NOMO-1 treated with dmso at 0.1 percent for 144 hours (cell line): ENCODE results near the gene PLXND1.
"Not testable (repeated sequence)": the region's sequence is repeated elsewhere in the genome, so short reads cannot be mapped to it uniquely, and the experiment has no call there.

Experiments used
- DNase-seq: peaks from one replicate; lab custom pipeline; 2025; ENCODE audit not compliant: unreplicated experiment; lab: John Stamatoyannopoulos, UW

The PLXND1 gene, protein sequence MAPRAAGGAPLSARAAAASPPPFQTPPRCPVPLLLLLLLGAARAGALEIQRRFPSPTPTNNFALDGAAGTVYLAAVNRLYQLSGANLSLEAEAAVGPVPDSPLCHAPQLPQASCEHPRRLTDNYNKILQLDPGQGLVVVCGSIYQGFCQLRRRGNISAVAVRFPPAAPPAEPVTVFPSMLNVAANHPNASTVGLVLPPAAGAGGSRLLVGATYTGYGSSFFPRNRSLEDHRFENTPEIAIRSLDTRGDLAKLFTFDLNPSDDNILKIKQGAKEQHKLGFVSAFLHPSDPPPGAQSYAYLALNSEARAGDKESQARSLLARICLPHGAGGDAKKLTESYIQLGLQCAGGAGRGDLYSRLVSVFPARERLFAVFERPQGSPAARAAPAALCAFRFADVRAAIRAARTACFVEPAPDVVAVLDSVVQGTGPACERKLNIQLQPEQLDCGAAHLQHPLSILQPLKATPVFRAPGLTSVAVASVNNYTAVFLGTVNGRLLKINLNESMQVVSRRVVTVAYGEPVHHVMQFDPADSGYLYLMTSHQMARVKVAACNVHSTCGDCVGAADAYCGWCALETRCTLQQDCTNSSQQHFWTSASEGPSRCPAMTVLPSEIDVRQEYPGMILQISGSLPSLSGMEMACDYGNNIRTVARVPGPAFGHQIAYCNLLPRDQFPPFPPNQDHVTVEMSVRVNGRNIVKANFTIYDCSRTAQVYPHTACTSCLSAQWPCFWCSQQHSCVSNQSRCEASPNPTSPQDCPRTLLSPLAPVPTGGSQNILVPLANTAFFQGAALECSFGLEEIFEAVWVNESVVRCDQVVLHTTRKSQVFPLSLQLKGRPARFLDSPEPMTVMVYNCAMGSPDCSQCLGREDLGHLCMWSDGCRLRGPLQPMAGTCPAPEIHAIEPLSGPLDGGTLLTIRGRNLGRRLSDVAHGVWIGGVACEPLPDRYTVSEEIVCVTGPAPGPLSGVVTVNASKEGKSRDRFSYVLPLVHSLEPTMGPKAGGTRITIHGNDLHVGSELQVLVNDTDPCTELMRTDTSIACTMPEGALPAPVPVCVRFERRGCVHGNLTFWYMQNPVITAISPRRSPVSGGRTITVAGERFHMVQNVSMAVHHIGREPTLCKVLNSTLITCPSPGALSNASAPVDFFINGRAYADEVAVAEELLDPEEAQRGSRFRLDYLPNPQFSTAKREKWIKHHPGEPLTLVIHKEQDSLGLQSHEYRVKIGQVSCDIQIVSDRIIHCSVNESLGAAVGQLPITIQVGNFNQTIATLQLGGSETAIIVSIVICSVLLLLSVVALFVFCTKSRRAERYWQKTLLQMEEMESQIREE (N-terminal part only)

GRCh38 chr3:129606636-129607390 lies at the start of gene PLXND1:
TSS of gene PLXND1 (minus strand) at chr3:129606676. CDS start at chr3:129606639, 37 bp downstream.
- DNase-seq = peak; percentile 84

DNA sequence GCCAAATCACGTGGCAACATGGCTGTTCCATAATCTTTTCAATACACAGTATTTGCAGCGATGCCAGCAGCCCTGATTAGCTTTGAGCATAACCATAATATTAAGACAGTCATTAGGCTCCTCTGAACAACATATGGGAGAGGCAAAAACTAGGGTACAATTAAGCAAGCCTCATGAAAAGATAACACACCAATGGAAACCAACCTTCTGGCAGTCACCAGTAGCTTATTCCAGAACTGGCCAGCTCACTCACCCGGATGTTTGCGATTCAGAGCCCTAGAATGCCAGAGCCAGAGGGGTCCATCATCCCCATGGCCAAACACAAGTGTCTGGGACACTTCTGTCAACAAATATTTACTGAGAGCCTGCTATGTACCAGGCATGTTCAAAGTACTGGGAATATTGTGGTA lies 48.8 kb upstream of the PLXND1 start:
- DNase-seq = no peak

- no peak for DNase-seq
Measured at GRCh38 chr3:129654131-129654530, 47.7 kb upstream of the PLXND1 start.

- DNase-seq = no peak
Measured at GRCh38 chr3:129653019-129653418, 46.5 kb upstream of the PLXND1 start.

DNA sequence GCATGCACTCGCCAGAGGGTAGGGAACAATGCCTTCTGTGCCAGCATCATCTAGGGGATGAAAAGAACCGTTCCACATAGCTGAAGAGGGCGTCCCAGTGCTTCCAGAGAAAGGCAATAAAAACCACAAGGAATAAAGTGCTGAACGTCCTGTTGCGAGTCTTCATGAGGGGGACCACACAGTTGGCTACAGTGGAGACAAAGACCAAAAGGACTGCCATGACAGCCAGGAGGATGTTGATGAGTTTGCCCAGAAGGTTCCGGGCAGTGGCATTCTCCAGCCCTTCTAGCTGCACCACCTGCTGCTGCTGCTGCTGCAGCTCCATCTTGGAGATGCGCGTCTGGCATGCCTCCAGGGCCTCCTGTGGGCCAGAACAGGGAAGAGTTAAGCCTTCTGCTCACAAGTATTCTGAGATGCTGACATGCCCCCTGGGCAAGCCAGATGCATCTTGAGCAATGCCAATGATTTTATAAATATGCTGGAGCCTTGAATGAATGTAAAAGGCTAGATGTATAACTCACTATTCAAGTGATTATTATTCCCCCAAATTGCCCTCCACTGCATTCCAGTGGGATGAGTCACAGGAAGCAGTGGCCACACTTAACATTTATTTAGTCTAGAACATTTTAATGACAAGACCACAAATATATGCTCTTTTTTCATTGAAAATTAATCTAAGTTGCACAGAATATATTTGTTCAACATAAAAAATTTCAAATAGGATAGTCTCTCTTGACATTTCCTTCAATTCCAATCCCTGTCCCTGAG lies 45.1 kb upstream of the PLXND1 start:
- DNase-seq = no peak

DNA sequence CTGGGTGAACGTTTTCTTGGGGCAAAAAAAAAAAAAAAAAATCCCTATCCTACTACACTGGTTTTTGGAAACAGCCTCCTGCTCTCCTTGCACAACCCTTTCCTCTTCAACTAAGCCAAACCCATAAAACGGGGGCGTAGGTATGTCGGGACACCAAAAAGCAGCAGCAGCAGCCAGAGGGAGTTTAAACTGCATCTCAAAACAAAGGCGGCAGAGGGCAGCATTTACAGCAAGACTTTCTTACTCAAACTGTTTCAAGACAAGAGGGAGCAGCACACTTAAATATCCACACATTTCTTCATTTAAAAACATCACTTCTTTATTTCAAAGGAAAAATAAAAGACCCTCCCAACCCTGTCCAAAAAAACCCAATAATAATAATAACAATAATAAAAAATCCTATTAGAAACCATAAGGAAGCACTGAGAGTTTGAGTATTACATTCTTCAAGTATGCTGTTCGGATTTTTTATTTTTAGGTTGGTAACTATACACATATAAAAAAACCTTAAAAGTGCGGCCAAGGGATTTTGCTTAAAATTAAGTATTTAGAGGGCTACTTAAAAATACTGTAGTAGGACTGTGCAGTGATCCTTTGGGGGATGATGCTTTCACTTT lies 43.9 kb upstream of the PLXND1 start:
- DNase-seq = peak; percentile 23

DNA sequence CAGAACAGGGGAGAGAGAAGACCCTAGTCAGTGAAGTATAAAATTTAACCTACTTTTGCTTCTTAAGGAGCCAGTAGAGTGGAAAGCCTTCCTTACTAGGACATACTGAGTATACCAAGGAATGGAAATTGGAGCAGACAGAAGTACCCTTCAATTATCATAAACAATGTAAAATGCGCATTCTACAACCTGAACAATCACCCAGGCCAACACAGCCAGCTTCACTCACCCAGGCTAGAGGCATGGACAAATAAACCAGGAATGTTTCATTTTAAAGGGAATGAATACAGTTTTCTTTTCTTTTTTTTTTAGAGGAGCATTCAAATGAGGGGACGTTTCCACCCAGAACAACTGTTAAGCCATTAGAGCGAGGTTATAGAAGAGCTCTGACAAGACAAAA lies 41.9 kb upstream of the PLXND1 start:
- DNase-seq = no peak

DNA sequence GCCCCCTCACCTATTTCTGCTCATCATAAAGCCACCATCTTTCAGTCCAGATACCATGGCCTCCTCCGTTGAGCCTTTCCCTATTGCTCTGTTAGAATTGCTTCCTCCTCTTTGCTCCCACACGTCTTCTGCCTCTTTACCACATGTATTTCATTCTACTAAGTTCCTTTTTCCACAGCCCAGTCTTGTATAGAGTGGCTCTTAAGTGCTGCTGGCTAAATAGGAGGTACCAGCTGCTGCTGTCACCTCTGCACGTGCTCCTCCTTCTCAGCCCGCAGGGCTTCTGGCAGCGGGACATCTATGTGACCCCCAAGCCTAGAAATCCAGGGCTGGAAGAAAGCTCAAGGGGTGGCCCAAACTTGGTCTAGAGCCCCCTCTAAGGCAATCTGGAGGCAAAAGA lies 38.8 kb upstream of the PLXND1 start:
- DNase-seq = peak; percentile 80

GRCh38 chr3:129644836-129645235 lies 38.4 kb upstream of the PLXND1 start:
- DNase-seq = no peak

- DNase-seq = not testable (repeated sequence)
Measured at GRCh38 chr3:129641567-129642260, 35.2 kb upstream of the PLXND1 start.

GRCh38 chr3:129640985-129641384 lies 34.5 kb upstream of the PLXND1 start:
- DNase-seq = not testable (repeated sequence)

- DNase-seq = no peak
Measured at GRCh38 chr3:129638481-129638880, 32.0 kb upstream of the PLXND1 start.

DNA sequence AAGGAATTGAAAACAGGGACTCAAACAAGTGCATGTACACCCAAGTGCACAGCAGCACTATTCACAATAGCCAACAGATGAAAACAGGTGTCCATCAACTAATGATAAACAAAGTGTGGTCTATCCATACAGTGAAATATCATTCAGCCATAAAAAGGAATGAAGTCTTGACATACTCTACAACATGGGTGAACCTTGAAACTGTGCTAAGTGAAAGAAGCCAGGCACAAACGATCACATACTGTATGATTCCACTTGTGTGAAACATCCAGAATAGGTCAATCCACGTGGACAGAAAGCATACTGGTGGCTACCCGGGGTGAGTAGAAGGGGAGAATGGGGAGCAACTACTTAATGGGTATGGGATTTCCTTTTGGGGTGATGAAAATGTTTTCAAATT lies 29.6 kb upstream of the PLXND1 start:
- no peak for DNase-seq

GRCh38 chr3:129635656-129636055 lies 29.2 kb upstream of the PLXND1 start:
- no peak for DNase-seq

DNA sequence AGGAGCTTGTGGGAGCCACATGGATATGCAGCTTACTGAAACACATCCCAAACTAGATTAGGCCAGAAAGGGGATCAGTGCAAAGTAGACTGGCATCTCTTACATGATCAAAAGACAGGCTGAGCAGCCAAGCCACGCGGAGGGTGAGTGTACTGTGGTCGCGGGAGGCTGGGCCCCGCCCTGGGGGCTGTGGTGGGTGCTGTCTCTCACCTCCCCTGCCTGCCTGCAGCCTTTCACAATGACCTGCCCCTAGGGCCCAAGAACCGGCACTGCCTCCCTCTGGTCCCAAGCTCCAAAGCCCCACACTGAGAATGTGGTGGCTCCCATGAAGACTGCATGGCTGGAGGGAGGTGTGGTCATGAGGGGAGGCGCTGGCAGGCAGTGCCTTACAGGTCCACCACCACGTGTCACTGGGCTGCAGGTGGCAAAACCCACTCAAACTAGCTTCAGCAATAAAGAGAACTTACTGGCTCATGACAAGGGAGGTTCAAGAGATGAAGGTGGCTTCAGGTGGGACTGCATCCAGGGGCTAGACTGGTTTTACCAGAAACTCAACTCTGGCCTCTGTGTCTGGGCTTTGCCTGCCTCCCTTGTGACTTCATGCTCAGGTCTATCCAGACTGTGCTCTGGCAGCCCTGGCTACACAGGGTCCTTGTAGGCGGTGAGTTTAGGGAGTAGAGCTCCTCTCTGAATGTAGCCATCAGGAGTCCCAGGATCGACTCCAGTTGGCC lies 27.4 kb upstream of the PLXND1 start:
- no peak for DNase-seq

GRCh38 chr3:129632977-129633376 lies 26.5 kb upstream of the PLXND1 start:
- DNase-seq = no peak

DNA sequence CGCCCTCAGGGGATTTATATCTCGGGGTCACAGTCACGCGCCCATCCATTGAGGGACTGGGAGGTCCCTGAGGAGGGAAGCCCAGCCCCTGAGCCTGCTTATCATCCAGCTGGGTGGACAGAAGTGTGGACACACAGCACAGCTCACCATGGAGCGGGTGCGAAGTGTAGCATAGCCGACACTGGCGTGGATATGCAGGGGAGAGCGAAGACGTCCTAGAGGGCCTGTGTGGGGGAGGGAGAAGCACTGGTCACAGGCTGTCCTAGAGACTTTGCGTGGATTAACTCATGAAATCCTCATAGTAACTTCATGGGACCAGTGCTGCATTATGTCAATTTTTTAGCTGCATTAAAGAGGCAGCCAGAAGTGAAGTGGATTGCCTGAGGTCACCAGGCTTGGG lies 26.1 kb upstream of the PLXND1 start:
- no peak for DNase-seq

DNA sequence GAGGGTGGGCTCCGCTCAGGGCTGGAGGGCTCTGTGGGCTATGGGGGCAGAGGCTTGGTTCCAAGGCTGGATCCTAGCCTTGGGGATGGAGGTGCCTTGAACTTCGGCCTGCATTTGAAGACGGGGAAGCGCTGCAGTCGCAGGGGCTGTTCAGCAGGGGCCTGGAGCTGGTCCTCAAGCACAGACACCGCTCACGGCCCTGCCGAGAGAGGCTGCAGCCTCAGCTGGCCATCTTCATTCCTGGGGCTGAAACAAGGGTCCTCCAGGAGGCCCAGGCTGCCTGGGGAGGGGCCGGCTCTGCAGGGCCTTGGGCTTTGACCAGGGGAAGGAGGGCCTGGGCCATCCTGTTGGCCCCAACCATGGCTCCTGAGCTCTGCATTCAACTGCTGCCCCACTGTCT lies 25.6 kb upstream of the PLXND1 start:
- DNase-seq = no peak
